Stimulated activated CD4-positive, alpha-beta T cell treated with anti-CD3 and anti-CD28 coated beads, Interleukin-4, amount 100 ng/mL, for 48 hours (primary cell): ENCODE data around the gene WBP2.

Experiments used
- DNase-seq, 2 donors: peaks; one replicate each; pipeline ENCODE4 v3.0.0-alpha.2; 2020; ENCODE audit warnings: low read depth in 2 of 2

The WBP2 gene

GRCh38 chr17:75855310-75856061 is at the start of gene WBP2:
WBP2 (minus strand) TSS chr17:75855335; CDS start chr17:75855297, 38 bp downstream.
- DNase-seq: peak; percentile 94 to 96

- no peak for DNase-seq
These were observed 47.3 kb upstream of the WBP2 start for GRCh38 chr17:75902406-75902805.

GRCh38 chr17:75901727-75902126 is 46.6 kb upstream of the WBP2 start:
- DNase-seq: no peak

- no peak for DNase-seq
These were observed 45.8 kb upstream of the WBP2 start for GRCh38 chr17:75900691-75901533.

- DNase-seq: no peak
These were observed 44.8 kb upstream of the WBP2 start for GRCh38 chr17:75899767-75900468.

- DNase-seq: no peak
These were observed 44.2 kb upstream of the WBP2 start for GRCh38 chr17:75899353-75899752.

GRCh38 chr17:75898791-75899190 is 43.7 kb upstream of the WBP2 start:
- DNase-seq: no peak

- DNase-seq: no peak
These were observed 42.9 kb upstream of the WBP2 start for GRCh38 chr17:75898065-75898464.

GRCh38 chr17:75897160-75898019 is 42.3 kb upstream of the WBP2 start:
- DNase-seq: no peak

GRCh38 chr17:75896415-75897159 is 41.5 kb upstream of the WBP2 start, which contains the start of gene TRIM65:
TRIM65 (minus strand) TSS chr17:75896951; CDS start chr17:75896937, 14 bp downstream.
- peak; percentile 74 to 77 for DNase-seq

GRCh38 chr17:75895370-75896155 is 40.4 kb upstream of the WBP2 start:
- DNase-seq: no peak

- DNase-seq: no peak
These were observed 39.1 kb upstream of the WBP2 start for GRCh38 chr17:75894049-75894733.

GRCh38 chr17:75893305-75894048 is 38.3 kb upstream of the WBP2 start:
- no peak for DNase-seq

- no peak for DNase-seq
These were observed 37.6 kb upstream of the WBP2 start for GRCh38 chr17:75892556-75893224.

- DNase-seq: no peak
These were observed 36.7 kb upstream of the WBP2 start for GRCh38 chr17:75891605-75892555.

GRCh38 chr17:75891022-75891604 is 36.0 kb upstream of the WBP2 start:
- DNase-seq: no peak
